NCI-H345 (cell line): ENCODE data around the gene STK11.

ENCODE experiments used
- DNase-seq: peaks from one replicate; lab custom pipeline; 2025; lab: John Stamatoyannopoulos, UW

STK11 gene

DNA sequence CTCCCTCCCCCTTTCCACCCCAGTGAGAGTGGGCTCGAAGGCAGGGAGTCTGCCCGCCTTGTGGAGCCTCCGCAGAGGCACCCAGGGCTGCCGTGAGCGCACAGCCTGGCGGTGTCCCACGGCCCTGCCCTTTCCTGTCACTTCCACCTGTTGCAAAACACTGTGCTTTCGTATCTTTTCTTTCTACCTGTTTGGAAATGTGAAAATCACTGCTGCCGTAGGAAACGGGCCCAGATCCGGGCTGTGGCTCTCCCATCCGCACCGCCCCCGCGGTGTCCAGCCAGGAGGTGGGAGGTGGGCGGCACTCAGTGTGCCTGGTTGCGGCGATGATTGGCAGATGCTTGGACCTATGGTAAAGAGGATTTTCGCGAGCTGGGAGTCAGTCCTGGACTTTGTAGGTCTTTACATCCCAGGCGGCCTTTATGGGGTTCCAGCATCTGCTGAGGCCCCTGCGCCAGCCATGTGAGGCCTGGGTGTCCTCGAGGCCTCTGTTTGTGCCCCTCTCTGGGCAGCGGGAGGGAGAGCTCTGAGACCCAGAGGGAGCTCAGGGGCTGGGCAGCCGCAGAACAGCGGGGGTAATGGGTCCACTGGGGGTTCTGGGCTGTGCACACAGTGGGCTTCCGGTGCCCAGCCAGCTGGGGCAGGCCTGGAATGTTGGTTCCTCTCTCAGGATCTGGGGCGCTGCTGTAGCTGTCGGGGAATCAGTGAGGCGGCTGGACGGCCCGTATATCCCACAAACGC lies 6.1 kb downstream of the STK11 start:
- no peak for DNase-seq

DNA sequence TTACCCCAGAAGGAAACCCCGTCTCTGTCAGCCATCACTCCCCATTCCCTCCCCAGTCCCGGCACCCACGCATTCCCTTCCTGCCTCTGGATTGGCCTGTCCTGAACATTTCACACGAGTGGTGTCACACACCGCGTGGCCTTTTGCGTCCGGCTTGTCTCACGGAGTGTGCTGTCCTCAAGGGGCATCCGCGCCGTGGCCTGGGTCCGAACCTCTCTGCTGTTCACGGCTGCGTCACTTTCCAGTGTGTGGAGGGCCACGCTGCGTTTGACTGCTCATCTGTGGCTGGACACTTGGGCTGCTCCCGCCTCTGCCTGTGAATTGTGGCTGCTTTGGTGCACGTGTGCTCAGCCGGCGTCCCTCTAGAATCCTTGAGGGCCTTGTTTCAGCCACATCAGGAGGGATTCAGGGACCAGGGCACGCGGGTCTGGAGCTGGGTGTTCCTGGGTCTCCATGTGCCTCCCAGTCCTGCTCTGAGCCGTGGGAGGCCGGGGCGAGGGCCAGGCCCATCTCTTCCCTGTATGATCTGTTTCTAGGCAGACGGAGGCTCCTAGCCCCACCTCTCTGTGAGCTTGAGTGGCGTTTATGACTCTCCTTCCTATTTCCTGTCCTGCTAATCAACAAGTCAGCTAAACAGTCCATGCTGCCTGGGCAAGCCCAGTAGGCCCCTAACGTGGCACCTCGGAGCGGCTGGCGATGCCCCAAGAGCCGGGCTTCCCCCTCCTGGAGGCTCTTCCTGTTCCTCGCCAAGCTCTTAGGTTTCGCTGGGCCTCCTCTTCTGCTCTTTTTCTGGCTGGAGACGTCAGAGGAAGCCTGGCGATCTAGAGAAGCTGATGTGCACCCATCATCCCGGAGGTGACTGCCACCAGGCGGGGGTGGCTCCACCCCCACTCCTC lies 8.1 kb downstream of the STK11 start:
- DNase-seq: no peak

DNA sequence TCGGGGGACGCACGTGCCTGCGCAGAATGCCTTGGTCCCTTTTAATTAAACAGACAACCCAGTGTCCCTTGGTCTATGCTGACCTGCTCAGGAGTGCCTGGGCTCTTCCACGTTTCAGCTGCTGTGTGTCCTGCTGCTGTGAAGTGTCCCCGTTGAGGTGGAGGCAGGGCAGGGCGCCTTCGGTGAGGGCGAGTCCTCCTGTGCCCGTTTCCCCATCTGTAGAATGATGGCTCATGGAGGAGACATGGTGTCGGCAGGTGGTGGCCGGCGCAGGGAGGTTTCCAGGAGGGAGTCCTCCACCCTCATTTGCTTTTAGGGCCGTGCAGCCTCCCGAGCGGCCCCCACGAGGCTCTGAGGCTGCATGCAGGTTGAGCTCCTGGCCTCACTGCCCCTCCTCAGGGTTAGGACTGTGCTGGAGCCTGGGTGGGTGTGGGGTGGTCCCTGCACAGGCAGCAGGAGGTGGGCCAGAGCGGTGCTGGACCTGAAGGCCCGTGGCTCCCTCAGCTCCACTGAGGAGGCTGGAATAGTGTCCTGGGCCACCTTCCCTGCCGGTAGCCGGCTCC lies 8.8 kb downstream of the STK11 start:
- no peak for DNase-seq

DNA sequence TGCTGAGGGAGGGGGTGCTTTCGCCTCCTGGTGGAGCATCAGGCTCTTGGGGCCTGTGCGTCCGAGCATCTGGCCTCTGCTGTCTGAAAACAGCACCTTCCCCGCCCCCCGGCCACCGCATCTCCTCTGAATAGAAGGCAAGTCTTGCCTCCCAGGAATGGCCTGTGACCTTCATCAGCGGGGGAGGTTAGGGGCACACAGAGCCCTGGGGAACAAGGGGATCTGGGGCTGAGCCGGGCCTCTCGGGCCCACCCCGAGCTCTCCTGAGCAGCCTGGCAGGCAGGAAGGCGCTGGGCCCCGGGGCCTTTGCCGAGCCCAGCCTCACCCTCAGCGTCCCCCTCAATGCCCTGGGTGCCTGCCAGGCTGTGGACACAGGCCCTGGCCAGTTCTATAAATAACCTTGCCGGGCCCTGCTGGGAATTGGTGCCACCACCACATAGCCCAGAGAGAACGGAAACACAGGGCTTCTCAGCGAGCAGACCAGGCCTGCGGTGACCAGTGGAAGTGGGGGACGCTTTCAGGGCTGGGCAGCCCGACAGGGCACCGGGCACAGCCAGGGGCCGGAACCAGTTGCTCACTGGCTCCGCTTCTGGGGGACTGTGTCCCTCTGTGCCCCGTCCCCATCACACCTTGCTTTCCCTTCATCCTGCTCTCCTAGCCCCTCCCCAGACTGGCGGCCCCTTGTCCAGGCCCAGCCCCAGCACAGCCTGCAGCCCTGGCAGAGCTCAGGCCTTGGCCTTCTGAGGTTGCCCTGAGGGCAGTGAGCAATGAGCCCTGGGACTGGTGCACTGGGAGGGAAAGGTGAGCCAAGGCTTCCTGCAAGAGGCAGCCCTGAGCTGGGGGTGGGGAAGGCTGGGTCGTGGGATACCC lies 9.5 kb downstream of the STK11 start:
- no peak for DNase-seq

DNA sequence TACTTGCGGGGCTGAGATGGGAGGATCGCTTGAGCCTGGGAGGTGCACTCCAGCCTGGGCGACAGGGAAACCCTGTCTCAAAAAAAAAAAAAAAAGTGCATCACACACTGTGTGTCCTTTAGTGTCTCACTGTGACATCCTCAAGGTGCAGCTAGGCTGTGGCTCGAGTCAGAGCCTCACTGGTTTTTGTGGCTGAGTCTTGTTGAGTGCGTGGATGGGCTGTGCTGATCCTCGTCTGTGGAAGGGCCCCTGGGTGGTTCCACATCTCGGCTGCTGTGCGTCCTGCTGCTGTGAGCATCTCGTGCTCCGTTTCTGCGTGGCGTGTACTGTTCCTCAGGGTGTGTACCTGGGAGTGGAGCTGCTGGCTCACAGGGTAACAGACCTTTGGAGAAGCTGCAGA lies 11.2 kb downstream of the STK11 start:
- no peak for DNase-seq

DNA sequence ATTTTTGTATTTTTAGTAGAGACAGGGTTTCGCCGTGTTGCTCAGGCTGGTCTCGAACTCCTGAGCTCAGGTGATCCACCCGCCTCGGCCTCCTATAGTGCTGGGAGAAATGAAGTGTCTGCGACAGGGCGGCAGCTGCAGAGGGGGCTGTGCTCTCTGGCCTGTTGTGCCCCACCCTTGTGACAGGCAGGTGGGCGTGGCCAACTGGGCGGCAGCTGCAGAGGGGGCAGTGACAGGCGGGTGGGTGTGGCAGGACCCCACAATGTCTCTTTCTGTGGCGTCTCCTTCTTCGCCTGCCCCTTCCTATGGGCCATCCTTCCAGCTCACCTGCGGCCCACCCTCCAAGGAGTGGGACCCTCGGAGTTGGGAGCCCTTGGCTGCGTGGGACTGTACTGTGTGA lies 11.8 kb downstream of the STK11 start:
- no peak for DNase-seq

DNA sequence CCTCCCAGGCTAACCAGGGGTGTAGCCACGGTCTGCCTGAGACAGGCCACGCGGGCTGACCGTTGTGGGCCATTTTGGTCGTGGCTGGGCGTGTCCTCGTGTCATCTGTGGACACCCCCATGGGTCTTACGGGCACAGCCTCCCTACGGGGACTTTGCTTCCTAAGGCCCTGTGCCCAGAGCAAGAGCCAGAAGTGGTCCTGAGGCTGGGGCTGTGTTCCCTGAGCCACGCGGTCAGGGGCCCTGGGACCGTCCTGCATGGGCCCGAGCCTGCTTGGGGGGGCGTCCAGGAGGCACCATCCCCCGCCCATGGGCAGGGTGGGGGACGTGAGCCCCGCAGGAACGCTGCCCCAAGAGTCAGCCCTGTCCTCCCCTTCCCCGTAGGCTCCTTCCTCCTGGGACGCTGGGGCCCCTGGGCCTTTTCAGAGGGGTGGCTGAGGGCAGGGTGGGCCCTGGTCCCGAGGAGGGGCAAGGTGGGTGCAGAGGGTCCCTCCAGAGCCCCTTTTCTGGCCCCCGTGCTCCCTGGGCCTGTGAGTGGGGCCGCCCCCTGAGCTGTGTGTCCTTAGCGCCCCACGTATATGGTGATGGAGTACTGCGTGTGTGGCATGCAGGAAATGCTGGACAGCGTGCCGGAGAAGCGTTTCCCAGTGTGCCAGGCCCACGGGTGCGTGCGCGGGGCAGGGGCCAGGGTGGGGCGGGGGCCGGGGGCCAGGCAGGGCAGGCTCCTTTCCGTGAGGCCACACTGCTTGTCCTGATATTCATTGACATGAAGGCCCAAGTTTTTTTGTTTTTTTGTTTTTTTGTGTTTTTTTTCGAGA lies 13.4 kb downstream of the STK11 start:
- no peak for DNase-seq

DNA sequence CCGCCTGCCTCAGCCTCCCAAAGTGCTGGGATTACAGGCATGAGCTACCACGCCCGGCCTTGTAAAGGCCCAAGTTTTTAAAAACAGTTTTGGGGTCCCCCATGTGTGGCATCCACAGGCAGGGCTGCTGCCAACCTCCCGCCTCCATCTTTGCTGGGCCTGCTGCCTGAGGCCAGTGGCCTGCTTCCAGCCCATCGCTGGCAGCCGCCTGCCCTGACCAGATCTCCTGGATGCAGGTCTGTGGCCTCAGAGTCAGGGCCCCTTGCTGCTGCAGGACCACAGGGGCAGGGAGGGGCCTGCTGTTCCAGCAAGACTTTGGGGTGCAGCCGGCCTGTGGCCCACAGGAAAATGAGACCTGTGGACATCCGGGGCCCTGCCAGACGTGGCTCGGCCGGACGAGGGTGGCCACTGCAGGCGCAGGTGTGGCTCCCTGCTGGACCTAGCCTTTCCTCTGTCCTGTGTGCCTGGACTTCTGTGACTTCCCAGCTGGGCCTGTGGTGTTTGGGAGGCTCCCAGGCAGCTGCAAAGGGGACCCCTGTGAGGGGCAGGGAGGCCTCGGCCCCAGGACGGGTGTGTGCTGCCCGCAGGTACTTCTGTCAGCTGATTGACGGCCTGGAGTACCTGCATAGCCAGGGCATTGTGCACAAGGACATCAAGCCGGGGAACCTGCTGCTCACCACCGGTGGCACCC lies 14.4 kb downstream of the STK11 start:
- no peak for DNase-seq

DNA sequence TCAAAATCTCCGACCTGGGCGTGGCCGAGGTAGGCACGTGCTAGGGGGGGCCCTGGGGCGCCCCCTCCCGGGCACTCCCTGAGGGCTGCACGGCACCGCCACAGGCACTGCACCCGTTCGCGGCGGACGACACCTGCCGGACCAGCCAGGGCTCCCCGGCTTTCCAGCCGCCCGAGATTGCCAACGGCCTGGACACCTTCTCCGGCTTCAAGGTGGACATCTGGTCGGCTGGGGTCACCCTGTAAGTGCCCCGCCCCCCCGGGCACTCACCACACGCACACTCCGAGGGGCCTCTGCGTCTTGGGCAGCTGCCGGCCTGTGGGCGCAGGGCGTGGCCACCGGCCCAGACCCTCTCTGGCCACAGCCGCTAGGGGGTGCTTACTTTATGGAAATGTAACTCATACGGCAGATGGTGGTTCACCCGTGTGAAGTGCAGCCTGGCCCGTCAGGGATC lies 14.9 kb downstream of the STK11 start:
- no peak for DNase-seq

DNA sequence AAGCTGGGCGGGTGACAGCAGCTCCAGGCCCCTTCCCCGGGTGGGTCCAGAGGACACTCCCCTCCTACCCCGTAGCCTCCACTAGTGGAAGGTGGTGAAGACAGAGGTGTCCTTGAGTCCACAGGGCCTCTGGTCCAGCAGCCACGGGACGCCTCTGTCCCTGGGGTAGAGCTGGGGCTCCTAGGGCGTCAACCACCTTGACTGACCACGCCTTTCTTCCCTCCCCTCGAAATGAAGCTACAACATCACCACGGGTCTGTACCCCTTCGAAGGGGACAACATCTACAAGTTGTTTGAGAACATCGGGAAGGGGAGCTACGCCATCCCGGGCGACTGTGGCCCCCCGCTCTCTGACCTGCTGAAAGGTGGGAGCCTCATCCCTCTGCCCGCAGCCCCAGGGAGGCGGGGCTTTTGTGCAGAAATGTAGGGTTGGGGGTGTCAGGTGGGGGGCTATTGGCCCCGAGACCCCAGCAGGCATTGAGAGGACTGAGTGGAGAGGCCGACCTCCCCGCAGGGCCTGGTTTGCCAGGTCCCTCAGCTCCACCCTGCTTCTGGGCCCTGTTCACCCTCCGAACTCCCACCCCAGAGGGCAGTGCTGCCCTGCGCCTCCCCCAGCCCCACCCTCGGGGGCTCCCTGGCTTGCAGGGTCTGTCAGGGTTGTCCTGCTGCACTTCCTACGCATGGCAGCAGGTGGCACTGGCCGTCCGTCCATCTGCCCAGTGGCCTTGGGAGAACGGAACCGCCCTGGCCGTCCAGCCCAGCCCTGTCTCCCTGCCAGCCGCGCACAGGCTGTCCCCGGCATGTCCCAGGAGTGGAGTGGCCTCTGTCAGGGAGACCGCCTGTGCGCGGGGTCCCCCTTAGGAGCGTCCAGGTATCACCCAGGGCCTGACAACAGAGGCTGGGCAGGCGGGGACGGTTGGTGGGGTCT lies 15.7 kb downstream of the STK11 start:
- DNase-seq: no peak

DNA sequence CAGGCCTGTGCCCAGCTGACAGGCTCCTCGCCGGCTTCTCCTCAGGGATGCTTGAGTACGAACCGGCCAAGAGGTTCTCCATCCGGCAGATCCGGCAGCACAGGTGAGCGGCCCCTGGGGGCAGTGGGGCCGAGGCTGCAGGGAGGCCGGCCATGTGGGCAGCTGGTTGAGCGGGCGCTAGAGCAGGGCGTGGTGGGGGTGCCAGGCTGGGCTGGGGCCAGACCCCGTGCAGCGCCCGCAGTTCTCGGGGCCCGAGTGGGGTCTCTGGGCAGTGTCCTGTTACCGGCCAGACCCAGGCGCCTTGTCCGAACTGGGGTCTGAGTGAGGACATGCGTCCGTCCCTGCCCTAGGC lies 16.3 kb downstream of the STK11 start:
- DNase-seq: no peak

DNA sequence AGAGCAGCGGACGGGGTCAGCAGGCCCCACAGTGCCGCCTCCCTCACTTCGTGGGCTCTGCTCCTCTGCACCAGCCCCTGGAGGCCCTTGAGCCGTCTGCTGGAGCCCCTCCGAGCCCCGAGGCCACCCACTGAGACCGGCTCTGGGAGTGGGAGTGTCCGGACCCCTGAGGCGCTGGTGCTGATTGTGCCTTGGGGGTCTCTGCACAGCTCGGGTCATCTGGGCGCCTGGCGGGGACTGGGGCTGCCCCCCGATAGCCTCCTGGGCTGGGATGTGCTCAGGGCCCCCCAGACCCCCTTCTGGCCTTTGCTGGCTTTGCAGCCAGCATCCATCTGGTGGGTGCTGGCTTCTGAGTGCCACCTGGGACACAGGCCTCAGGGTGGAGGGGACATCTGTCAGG lies 16.8 kb downstream of the STK11 start:
- no peak for DNase-seq

DNA sequence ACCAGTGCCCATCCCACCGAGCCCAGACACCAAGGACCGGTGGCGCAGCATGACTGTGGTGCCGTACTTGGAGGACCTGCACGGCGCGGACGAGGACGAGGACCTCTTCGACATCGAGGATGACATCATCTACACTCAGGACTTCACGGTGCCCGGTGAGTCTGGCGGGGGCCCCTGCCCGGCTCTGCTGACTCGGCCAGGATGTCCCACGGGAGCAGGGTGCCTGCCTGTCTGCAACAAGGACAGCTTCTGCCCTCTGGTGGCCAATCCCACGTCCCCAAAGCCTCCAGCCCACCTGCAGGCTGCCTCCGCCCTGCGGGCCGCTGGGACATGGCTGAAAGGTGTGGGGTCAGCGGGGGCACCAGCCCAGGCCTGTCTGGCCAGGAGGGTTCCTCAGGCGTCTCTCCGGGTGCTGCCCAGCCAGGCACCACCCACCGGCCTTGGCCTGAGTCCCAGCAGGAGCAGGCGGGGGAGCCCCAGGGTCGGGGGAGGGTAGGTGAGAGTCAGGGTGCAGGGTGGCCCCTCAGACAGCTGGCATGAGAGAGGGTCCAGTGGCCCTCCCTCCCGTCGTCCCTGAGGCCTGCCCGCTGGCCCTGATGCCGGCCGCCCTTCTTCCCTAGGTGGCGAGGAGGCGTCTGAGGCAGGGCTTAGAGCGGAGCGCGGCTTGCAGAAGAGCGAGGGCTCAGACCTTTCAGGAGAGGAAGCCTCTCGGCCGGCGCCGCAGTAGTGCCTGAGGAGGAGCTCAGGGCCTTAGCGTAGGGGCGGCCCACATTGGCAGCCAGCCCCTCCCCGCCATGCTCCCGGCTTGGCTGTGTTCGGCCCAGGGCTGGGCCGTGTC lies 17.7 kb downstream of the STK11 start:
- no peak for DNase-seq

DNA sequence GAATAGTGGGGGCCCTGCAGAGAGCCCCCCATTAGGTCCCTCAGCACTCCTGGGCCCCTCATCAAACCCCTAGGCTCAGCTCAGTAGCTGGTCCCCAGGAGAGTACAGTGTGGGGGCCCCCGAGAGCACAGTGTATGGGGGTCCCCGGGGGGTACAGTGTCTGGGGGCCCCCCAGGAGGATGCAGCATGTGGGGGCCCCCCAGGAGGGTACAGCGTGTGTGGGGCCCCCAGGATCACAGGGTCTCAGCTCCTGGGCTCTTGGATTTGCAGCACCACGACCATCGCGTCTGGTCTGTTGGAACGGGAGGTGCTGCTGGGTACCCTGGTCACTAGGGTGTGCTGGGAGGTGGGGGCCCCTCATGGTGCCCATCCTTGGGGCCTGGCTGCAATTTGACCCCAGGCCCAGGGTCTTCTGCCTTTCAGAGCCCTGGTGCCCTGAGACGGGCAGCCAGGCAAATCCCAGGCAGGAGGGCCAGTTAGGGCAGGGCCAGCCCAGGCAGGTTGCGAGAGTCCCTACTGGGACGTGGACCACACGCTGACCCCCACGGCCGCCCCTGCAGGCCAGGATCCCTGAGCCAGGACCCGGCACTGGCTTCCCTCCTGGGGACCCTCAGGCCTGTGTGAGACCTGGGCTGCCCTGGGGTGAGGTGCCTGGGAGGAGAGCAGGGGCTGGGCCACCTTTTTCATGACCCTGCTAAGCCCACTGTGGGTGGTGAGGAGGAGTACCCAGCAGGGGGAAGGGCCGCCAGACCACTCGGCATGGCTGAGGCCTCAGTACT lies 18.7 kb downstream of the STK11 start:
- no peak for DNase-seq

DNA sequence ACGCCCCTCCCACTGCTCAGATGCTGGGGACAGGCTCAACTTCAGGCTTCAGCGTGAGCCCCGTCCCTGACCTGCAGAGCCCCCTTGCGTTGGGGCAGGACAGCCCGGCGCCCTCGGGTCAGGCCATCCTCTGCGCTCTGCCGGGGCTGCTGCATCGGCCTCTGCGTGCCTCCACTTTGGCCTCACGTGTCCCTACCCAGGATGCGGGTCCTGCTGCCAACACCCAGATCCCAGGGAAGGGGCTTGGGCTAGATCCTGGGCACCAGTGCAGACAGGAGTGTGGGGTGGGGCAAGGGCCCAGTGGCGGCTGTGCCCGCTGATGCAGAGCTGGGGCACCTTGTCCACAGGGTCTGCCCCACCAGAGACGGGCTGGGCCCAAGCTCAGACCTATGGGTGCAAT lies 19.3 kb downstream of the STK11 start:
- DNase-seq: no peak

DNA sequence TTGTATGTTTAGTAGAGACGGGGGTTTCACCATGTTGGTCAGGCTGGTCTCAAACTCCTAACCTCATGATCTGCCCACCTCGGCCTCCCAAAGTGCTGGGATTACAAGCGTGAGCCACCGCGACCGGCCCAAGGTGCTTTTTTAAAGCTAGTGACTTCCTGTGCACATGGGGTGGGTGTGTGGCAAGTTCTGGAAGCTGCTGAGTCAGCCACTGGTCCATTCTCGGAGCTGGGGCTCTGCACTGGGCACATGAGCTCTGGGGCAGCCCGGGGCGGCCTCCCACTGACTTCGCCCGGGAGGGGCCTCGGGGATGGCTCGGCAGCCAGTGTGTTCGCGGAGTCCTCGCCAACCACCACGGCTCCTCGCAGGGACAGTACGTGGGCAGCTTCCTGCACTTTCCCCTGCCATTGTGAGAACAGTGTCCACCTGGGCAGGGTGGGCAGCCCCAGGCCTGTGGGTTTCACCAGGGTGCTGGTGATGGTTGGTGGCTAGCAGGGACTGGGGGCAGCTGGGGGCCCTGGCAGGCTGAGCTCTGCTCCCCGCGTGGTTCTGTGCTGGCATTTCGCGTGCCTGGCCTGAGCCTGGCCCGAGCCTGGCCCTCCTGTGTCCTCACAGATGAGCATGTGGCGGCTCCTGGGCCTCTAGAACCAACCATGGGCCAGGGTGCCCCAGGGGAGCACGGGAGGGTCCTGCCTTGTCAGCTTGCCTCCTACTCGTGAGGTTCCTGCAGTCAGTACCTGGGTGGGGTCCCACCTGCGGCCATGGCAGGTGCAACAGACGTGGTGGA lies 20.1 kb downstream of the STK11 start:
- DNase-seq: no peak

DNA sequence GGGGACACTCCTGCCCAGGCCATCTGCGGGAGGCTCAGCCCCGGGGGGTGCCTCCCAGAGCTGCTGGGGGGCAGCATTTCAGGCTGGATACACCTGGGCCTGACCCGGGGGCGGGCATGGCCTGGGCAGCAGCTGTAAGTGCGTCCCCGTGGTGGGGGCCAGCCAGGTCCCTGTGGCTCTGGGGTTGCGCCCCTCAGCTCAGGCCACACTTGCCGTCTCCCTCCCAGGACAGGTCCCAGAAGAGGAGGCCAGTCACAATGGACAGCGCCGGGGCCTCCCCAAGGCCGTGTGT lies 20.6 kb downstream of the STK11 start:
- no peak for DNase-seq
